ENCODE measurements around the gene DPYSL3. TPM values are rescaled to one million over a fixed set of nuclear protein-coding genes. Genes with fewer than 3 reads are reported as not detected.

Gene DPYSL3
- total RNA-seq, 1 donor, result 161 TPM

DNA sequence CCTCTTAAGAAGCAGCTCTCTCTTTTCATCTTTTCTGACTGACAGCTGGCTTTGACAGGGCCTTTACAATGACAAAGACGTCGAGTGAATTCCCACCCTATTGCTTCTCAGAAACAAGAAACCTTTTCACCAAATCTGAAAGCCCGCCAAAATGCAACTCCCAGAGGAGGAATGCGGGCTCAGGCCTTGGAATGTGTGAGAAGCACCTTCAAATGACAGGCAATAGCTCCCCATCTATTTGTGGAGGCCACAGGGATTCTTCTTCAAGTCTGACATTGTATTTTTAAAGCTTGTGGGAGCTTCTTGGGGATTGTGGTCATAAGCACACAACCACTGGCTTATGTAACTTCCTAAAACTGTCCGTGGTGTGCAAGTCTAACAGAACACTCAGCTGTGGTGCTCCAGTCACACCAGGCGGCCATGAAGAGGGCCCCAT is 72.7 kb downstream of the DPYSL3 start:
- no peak for DNase-seq (ENCODE audit: low read depth)
- no peak overlapping the region for H3K4me3 ChIP-seq (ENCODE audit: low read depth, low read length)
- no peak for TF ChIP-seq CTCF (IDR thresholded peaks at IDR 0.05; ENCODE audit: insufficient read depth, low read depth, low read length)

GRCh38 chr5:147436596-147436995 is 73.3 kb downstream of the DPYSL3 start:
- H3K4me3 ChIP-seq (ENCODE audit: low read depth, low read length), result no peak overlapping the region
- no peak for TF ChIP-seq CTCF (IDR thresholded peaks at IDR 0.05; ENCODE audit: insufficient read depth, low read depth, low read length)
- no peak for DNase-seq (ENCODE audit: low read depth)

DNA sequence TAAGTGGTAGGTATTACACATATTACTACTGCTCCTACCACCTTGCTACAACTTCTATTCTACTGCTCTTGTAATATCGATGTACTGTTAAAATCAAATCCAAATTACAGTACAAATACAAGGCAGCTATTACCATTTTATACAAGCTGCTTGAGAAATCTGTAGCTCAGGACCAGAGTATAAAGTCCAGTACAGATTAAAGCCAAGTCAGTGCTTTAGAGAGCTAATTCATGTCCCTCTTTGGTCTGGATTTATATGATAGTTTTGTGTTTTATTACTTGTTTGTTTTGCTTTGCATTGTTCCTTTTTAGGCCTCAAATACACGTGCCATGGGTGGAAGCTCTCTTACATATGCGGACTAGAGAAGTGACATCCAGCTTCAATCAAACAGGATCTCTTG is 75.8 kb downstream of the DPYSL3 start:
- H3K4me3 ChIP-seq (ENCODE audit: low read depth, low read length), result no peak overlapping the region
- DNase-seq (ENCODE audit: low read depth), result no peak
- no peak for TF ChIP-seq CTCF (IDR thresholded peaks at IDR 0.05; ENCODE audit: insufficient read depth, low read depth, low read length)

DNA sequence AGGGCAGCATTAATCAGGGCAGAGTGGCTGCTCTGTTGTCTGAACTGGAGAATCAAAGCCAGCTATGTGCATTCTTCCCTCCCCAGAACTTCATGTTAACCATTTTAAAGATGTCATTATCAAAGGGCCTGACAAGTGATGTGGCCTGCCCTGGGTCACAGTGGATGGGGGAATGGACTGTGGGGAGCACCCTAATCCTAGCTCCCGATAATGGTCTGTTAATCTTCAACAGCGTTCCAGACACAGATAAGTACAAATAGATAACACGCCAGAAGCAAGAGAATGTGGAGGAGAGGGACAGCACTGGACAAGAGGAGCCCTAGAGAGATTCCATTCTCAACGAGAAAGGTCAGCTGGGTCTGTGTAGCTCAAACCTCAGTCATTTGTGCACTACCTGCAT is 77.5 kb downstream of the DPYSL3 start:
- TF ChIP-seq CTCF (IDR thresholded peaks at IDR 0.05; ENCODE audit: insufficient read depth, low read depth, low read length), result no peak
- H3K4me3 ChIP-seq (ENCODE audit: low read depth, low read length), result no peak overlapping the region
- peak; percentile 63 for DNase-seq (ENCODE audit: low read depth)

GRCh38 chr5:147431586-147431985 is 78.3 kb downstream of the DPYSL3 start:
- TF ChIP-seq CTCF (IDR thresholded peaks at IDR 0.05; ENCODE audit: insufficient read depth, low read depth, low read length), result no peak
- no peak for DNase-seq (ENCODE audit: low read depth)
- no peak overlapping the region for H3K4me3 ChIP-seq (ENCODE audit: low read depth, low read length)

- no peak for DNase-seq (ENCODE audit: low read depth)
- no peak for TF ChIP-seq CTCF (IDR thresholded peaks at IDR 0.05; ENCODE audit: insufficient read depth, low read depth, low read length)
Observed at GRCh38 chr5:147430628-147431027, 79.2 kb downstream of the DPYSL3 start.

More at GRCh38 chr5:147430628-147431027, 79.2 kb downstream of the DPYSL3 start:
- no peak overlapping the region for H3K4me3 ChIP-seq (ENCODE audit: low read depth, low read length)
